ENCODE measurements around the gene ZFAND2A.

GRCh38 chr7:1164436-1164835, 4.4 kb upstream of the ZFAND2A start:
- no peak for TF ChIP-seq EP300 (IDR thresholded peaks at IDR 0.05)
- no peak for TF ChIP-seq CTCF (IDR thresholded peaks at IDR 0.05)
- no peak for TF ChIP-seq FOXS1 (CRISPR knock-in tag; IDR thresholded peaks at IDR 0.05)
- TF ChIP-seq MAFK (IDR thresholded peaks at IDR 0.05; ENCODE audit: partially characterized antibody), result no peak
- no peak for TF ChIP-seq POLR2A (IDR thresholded peaks at IDR 0.05; ENCODE audit: low read length)
- TF ChIP-seq USF2 (IDR thresholded peaks at IDR 0.05), result no peak
- no peak for TF ChIP-seq HDAC2 (IDR thresholded peaks at IDR 0.05)
- no peak for TF ChIP-seq BHLHE40 (IDR thresholded peaks at IDR 0.05; ENCODE audit: low read depth, low read length)
- no peak for TF ChIP-seq ESRRA (IDR thresholded peaks at IDR 0.05; ENCODE audit: borderline replicate concordance, low read length)
- TF ChIP-seq MAX (IDR thresholded peaks at IDR 0.05), result no peak
- TF ChIP-seq ZFP36 (IDR thresholded peaks at IDR 0.05; ENCODE audit: borderline replicate concordance, partially characterized antibody), result no peak
- no peak for TF ChIP-seq ZNF302 (CRISPR knock-in tag; IDR thresholded peaks at IDR 0.05)
- TF ChIP-seq RARB (CRISPR knock-in tag; IDR thresholded peaks at IDR 0.05), result no peak
- no peak for TF ChIP-seq REST (IDR thresholded peaks at IDR 0.05)
